Psoas muscle (tissue), 8 donors: ENCODE measurements around the gene DSE. TPM values are rescaled to one million over a fixed set of nuclear protein-coding genes. Genes with fewer than 3 reads are reported as not detected.

ENCODE experiments used
- ATAC-seq, 4 donors: fragments of 200-7000 bp; cut with Tn5 transposase; one replicate each; pipeline ENCODE4 v1.9.1; 2020; ENCODE audit warnings: moderate library complexity in 3 of 4, mild to moderate bottlenecking in 2 of 4
- DNase-seq, 2 donors: peaks; one replicate each; pipeline ENCODE4 v3.0.0-alpha.2; 2020
- H3K27ac ChIP-seq: fragments of 200-600 bp; one replicate; pipeline ENCODE4 v1.8.0; 2022
- H3K27me3 ChIP-seq, 3 donors: fragments of 200-600 bp in 1 of 3; one replicate each; pipeline versions ENCODE4 v1.6.1 to v1.8.0; 2013 to 2022; ENCODE audit warnings: low read length in 2 of 3, mild to moderate bottlenecking in 2 of 3, moderate library complexity in 1 of 3; ENCODE audit not compliant: insufficient read depth in 3 of 3
- H3K36me3 ChIP-seq, 2 donors: fragments of 200-600 bp in 1 of 2; one replicate each; pipeline versions ENCODE4 v1.6.1 to v1.8.0; 2013 to 2022; ENCODE audit warnings: low read depth in 1 of 2, mild to moderate bottlenecking in 1 of 2, moderate library complexity in 1 of 2; ENCODE audit not compliant: insufficient read depth in 1 of 2
- H3K4me1 ChIP-seq: fragments of 200-600 bp; one replicate; pipeline ENCODE4 v1.8.0; 2022
- H3K4me3 ChIP-seq: fragments of 200-600 bp; one replicate; pipeline ENCODE4 v1.8.0; 2022; ENCODE audit warnings: mild to moderate bottlenecking
- H3K9me3 ChIP-seq: fragments of 200-600 bp; one replicate; pipeline ENCODE4 v1.8.0; 2022
- CTCF ChIP-seq: fragments of 200-600 bp; IDR thresholded peaks from one replicate; pipeline ENCODE4 v1.8.0; 2022; ENCODE audit warnings: antibody characterized with exemption
- whole genome bisulfite sequencing, 3 donors: extraction: QIAGEN DNeasy Blood & Tissue Kit; methylation state at CpG; one replicate each; pipeline versions ENCODE4 v1.1.6 to v1.1.7; 2013; 5-methylcytosine and 5-hydroxymethylcytosine counted together
- intact Hi-C, 2 donors: fragments of 100-400 bp; cut with DNase I; formaldehyde crosslinking; loops; one replicate each; pipeline versions ENCODE4 v1.11.0 to v1.14.2; 2022
- polyA plus RNA-seq, 3 donors: library from polyadenylated mRNA; stranded (reverse); fragments of 200-250 nt; gene quantifications; one replicate each; pipeline ENCODE4 v1.2.3, GENCODE V29; 2013
- total RNA-seq, 4 donors: library from RNA; stranded (reverse); fragmentation: NEBNext Ultra II Directional in 2 of 4; extraction: Animal tissue kit (Norgen Biotek cat#: 25700) in 2 of 4; gene quantifications; one replicate each; pipeline versions ENCODE4 v1.2.1 to v1.2.4, GENCODE V29; 2021 to 2023
- donor health status: healthy with polysubstance abuse.
- donor health status: DM: no; HTN: no; CAD: no; lungs with moderate emphysema.
- donor health status: Bipolar disorder and iron deficiency.
- donor health status: healthy.
- donor health status: DM: yes; HTN: yes; CAD: no.
- donor health status: DM: no; HTN: no; CAD: no.
- donor health status: DM: no; HTN: no; CAD: no.
- donor health status: DM: yes; HTN: yes; CAD: no.

Gene DSE
- total and polyA plus RNA-seq, 7 donors: 2.3 to 26.7 (median 9.6) TPM

- DNase-seq (no peak), ATAC-seq (no peak)
- no peak overlapping the region for H3K27ac ChIP-seq
- no peaks in the 10 kb centered on the region for H3K36me3 ChIP-seq
- TF ChIP-seq CTCF: no peak
- intact Hi-C loops: loop anchor here in 1 of 2 donors (10.0 kb wide), 1 partner anchor 171 kb away; no protein-coding TSS in a partner anchor
- no peaks in the 10 kb centered on the region for H3K27me3 ChIP-seq
- no peak overlapping the region for H3K4me3 ChIP-seq
- H3K4me1 ChIP-seq: no peaks in the 10 kb centered on the region
- no peaks in the 10 kb centered on the region for H3K9me3 ChIP-seq
These were observed 7.0 kb upstream of the DSE start for GRCh38 chr6:116363759-116364158.

- no peak for TF ChIP-seq CTCF
- DNase-seq (no peak), ATAC-seq (no peak)
- Histone ChIP-seq H3K36me3 (no peaks in the 10 kb centered on the region), H3K27ac (no peak overlapping the region), H3K27me3 (no peaks in the 10 kb centered on the region), H3K4me1 (no peaks in the 10 kb centered on the region), H3K4me3 (no peak overlapping the region), H3K9me3 (no peaks in the 10 kb centered on the region)
- intact Hi-C loops: loop anchor here in 1 of 2 donors (10.0 kb wide), 1 partner anchor 170 kb away; no protein-coding TSS in a partner anchor
- 79 to 91% (median 83%) methylated on average over 2 of the region's 2 CpGs for WGBS, 3 donors
These were observed 6.4 kb upstream of the DSE start for GRCh38 chr6:116364321-116364720.

GRCh38 chr6:116365743-116366142, 5.0 kb upstream of the DSE start:
- H3K27me3 ChIP-seq: no peaks in the 10 kb centered on the region
- H3K36me3 ChIP-seq: no peaks in the 10 kb centered on the region
- intact Hi-C loops: loop anchor here in 1 of 2 donors (10.0 kb wide), 1 partner anchor 169 kb away; no protein-coding TSS in a partner anchor
- no peak for ATAC-seq
- no peak overlapping the region for H3K27ac ChIP-seq
- peaks cover 6% of the 10 kb centered on the region for H3K4me1 ChIP-seq
- DNase-seq: no peak
- WGBS, 3 donors: 69 to 87% (median 72%) methylated on average over 2 of the region's 2 CpGs
- no peaks in the 10 kb centered on the region for H3K9me3 ChIP-seq
- no peak overlapping the region for H3K4me3 ChIP-seq
- no peak for TF ChIP-seq CTCF

GRCh38 chr6:116366740-116367275, 3.9 kb upstream of the DSE start:
- ATAC-seq: no peak
- peaks cover 6% of the 10 kb centered on the region for H3K4me1 ChIP-seq
- WGBS, 3 donors: 90 to 94% (median 93%) methylated on average over 6 of the region's 6 CpGs

More at GRCh38 chr6:116366740-116367275, 3.9 kb upstream of the DSE start:
- Histone ChIP-seq H3K27ac (no peak overlapping the region), H3K9me3 (no peaks in the 10 kb centered on the region), H3K4me3 (no peak overlapping the region), H3K27me3 (no peaks in the 10 kb centered on the region), H3K36me3 (no peaks in the 10 kb centered on the region)
- intact Hi-C loops: loop anchor here in 1 of 2 donors (10.0 kb wide), 1 partner anchor 168 kb away; no protein-coding TSS in a partner anchor
- DNase-seq: no peak
- no peak for TF ChIP-seq CTCF
